GM23338 (cell line): ENCODE results near the gene PRCD. TPM values are rescaled to one million over a fixed set of nuclear protein-coding genes. Genes with fewer than 3 reads are reported as not detected.

Source experiments
- ATAC-seq: fragments of 200-7000 bp; cut with Tn5 transposase; 3 replicates; pipeline ENCODE4 v1.9.1; 2020
- DNase-seq: peaks from one replicate; pipeline ENCODE4 v3.0.0-alpha.2; 2015; ENCODE audit warnings: low spot score
- H2AFZ ChIP-seq: fragments of 200-600 bp; sonication (generic); 2 replicates; pipeline ENCODE4 v1.8.0; 2016; ENCODE audit warnings: antibody characterized with exemption, mild to moderate bottlenecking, moderate library complexity
- H3F3A ChIP-seq: fragments of 200-600 bp; sonication (generic); replicated peaks from 2 replicates; pipeline ENCODE4 v1.8.0; 2017; ENCODE audit warnings: antibody characterized with exemption, mixed run types, low read depth
- H3K27ac ChIP-seq: fragments of 200-600 bp; sonication (generic); 2 replicates; pipeline ENCODE4 v1.6.1; 2016; ENCODE audit warnings: low read depth
- H3K27me3 ChIP-seq: fragments of 200-600 bp; sonication (generic); 2 replicates; pipeline ENCODE4 v1.8.0; 2016; ENCODE audit warnings: mild to moderate bottlenecking, mixed run types, moderate library complexity; ENCODE audit not compliant: insufficient read depth
- H3K36me3 ChIP-seq: fragments of 200-600 bp; sonication (generic); 2 replicates; pipeline ENCODE4 v1.8.0; 2016; ENCODE audit warnings: mild to moderate bottlenecking; ENCODE audit not compliant: insufficient read depth
- H3K4me1 ChIP-seq: fragments of 200-600 bp; sonication (generic); 2 replicates; pipeline ENCODE4 v1.8.0; 2016; ENCODE audit warnings: mild to moderate bottlenecking, moderate library complexity; ENCODE audit not compliant: insufficient read depth
- H3K4me2 ChIP-seq: fragments of 200-600 bp; sonication (generic); 2 replicates; pipeline ENCODE4 v1.7.1; 2017; ENCODE audit warnings: mixed run types
- H3K4me3 ChIP-seq: fragments of 200-600 bp; sonication (generic); 2 replicates; pipeline ENCODE4 v1.6.1; 2016; ENCODE audit warnings: mixed run types
- H3K79me2 ChIP-seq: fragments of 200-600 bp; sonication (generic); replicated peaks from 2 replicates; pipeline ENCODE4 v1.8.0; 2017; ENCODE audit warnings: mild to moderate bottlenecking; ENCODE audit not compliant: insufficient read depth
- H3K9me2 ChIP-seq: fragments of 200-600 bp; sonication (generic); 2 replicates; pipeline ENCODE4 v1.8.0; 2017; ENCODE audit not compliant: insufficient read depth
- H4K20me1 ChIP-seq: fragments of 200-600 bp; sonication (generic); replicated peaks from 2 replicates; pipeline ENCODE4 v1.8.0; 2017; ENCODE audit warnings: mild to moderate bottlenecking; ENCODE audit not compliant: insufficient read depth
- H3K27ac Mint-ChIP-seq: 2 replicates; pipeline ENCODE4 v1.8.0; 2020; ENCODE audit warnings: inconsistent platforms, mild to moderate bottlenecking, moderate library complexity, mixed read lengths
- H3K27me3 Mint-ChIP-seq: 3 replicates; pipeline ENCODE4 v1.8.0; 2022; ENCODE audit warnings: low read depth, mild to moderate bottlenecking, moderate library complexity, mixed read lengths, inconsistent platforms; ENCODE audit not compliant: insufficient read depth, poor library complexity
- H3K36me3 Mint-ChIP-seq: 3 replicates; pipeline ENCODE4 v1.8.0; 2021; ENCODE audit warnings: low read depth, mild to moderate bottlenecking, inconsistent platforms, moderate library complexity, mixed read lengths
- H3K4me1 Mint-ChIP-seq: 3 replicates; pipeline ENCODE4 v1.8.0; 2020; ENCODE audit warnings: mild to moderate bottlenecking, inconsistent platforms, mixed read lengths
- H3K4me3 Mint-ChIP-seq: 3 replicates; pipeline ENCODE4 v1.8.0; 2021; ENCODE audit warnings: moderate library complexity, mild to moderate bottlenecking, inconsistent platforms, mixed read lengths
- H3K9me3 Mint-ChIP-seq: 3 replicates; pipeline ENCODE4 v1.8.0; 2020; ENCODE audit warnings: moderate library complexity, mild to moderate bottlenecking, inconsistent platforms, mixed read lengths
- CREB1 ChIP-seq: fragments of 250-450 bp; sonication (Bioruptor Pico); IDR thresholded peaks from 2 replicates; pipeline ENCODE4 v1.5.0; 2020; ENCODE audit warnings: low read depth, mild to moderate bottlenecking, moderate library complexity
- CTCF ChIP-seq, 2 experiments: fragments of 200-600 bp in 1 of 2; sonication (generic) in 1 of 2; conservative IDR thresholded peaks; 2 replicates each; pipeline versions ENCODE4 v1.5.1 to v1.6.1; 2016 to 2017; ENCODE audit warnings: antibody characterized with exemption in 2 of 2, low read depth in 2 of 2, mild to moderate bottlenecking in 2 of 2, moderate library complexity in 1 of 2
- ETS1 ChIP-seq: IDR thresholded peaks from 2 replicates; pipeline ENCODE4 v1.6.1; 2016; ENCODE audit warnings: antibody characterized with exemption
- EZH2 ChIP-seq: fragments of 200-600 bp; sonication (generic); IDR thresholded peaks from one replicate; pipeline ENCODE4 v1.8.0; 2017; ENCODE audit warnings: antibody characterized with exemption, mild to moderate bottlenecking, low read depth; ENCODE audit not compliant: unreplicated experiment
- EZH2phosphoT487 ChIP-seq: fragments of 200-600 bp; sonication (generic); IDR thresholded peaks from one replicate; pipeline ENCODE4 v1.8.1; 2018; ENCODE audit warnings: antibody characterized with exemption; ENCODE audit not compliant: unreplicated experiment
- REST ChIP-seq: IDR thresholded peaks from one replicate; pipeline ENCODE4 v1.6.1; 2018; ENCODE audit warnings: antibody characterized with exemption; ENCODE audit not compliant: unreplicated experiment
- STAT1 ChIP-seq: IDR thresholded peaks from one replicate; pipeline ENCODE4 v1.6.1; 2016; ENCODE audit warnings: antibody characterized with exemption; ENCODE audit not compliant: unreplicated experiment
- ZNF114 ChIP-seq: fragments of 250-450 bp; sonication (Bioruptor Pico); IDR thresholded peaks from 2 replicates; pipeline ENCODE4 v1.5.0; 2020; ENCODE audit warnings: mild to moderate bottlenecking, moderate library complexity
- ZNF331 ChIP-seq: fragments of 250-450 bp; sonication (Bioruptor Pico); IDR thresholded peaks from 2 replicates; pipeline ENCODE4 v1.5.0; 2020; ENCODE audit warnings: low read depth, mild to moderate bottlenecking, moderate library complexity
- polyA plus RNA-seq: library from polyadenylated mRNA; unstranded; fragments of >200 nt; fragmentation: Nextera tagmentation; extraction: Ambion mirVana; gene quantifications from 2 replicates; pipeline ENCODE4 v1.2.1, GENCODE V29; 2016
- total RNA-seq: library from RNA; depleted of rRNA; stranded (reverse); fragments of >200 nt; shearing (Covaris generic); gene quantifications from 2 replicates; pipeline ENCODE4 v1.2.3, GENCODE V29; 2014

PRCD gene
- total and polyA plus RNA-seq, 2 experiments from 2014 or later: 0.38 to 1.6 TPM

- ATAC-seq (no peak), DNase-seq (peak; percentile 1)
- peaks cover 20% of the 10 kb centered on the region for H3K4me1 Mint-ChIP-seq
- Histone ChIP-seq H3K27ac (no peak overlapping the region), H3F3A (no peaks in the 10 kb centered on the region; the same call in 1 of the 2 replicates), H3K27me3 (no peaks in the 10 kb centered on the region), H2AFZ (no peak overlapping the region), H3K4me1 (peaks cover 12% of the 10 kb centered on the region; the same call in 1 of the 2 replicates), H3K4me3 (no peak overlapping the region), H3K36me3 (no peaks in the 10 kb centered on the region), H3K9me2 (no peaks in the 10 kb centered on the region), H4K20me1 (no peaks in the 10 kb centered on the region), H3K79me2 (no peaks in the 10 kb centered on the region), H3K4me2 (no peak overlapping the region)
- H3K27me3 Mint-ChIP-seq: peaks cover 16% of the 10 kb centered on the region
- H3K9me3 Mint-ChIP-seq: no peaks in the 10 kb centered on the region
- H3K4me3 Mint-ChIP-seq: no peak overlapping the region
- TF ChIP-seq EZH2: no peak
- TF ChIP-seq STAT1: no peak
- TF ChIP-seq EZH2phosphoT487: no peak
- TF ChIP-seq ZNF114 (CRISPR knock-in tag): no peak
- no peak for TF ChIP-seq CREB1 (CRISPR knock-in tag)
- TF ChIP-seq REST: no peak
- no peak for TF ChIP-seq ETS1
- no peak for TF ChIP-seq CTCF (conservative IDR thresholded peaks at IDR 0.05; ENCODE audit: low read depth in 2 of 2)
- no peak for TF ChIP-seq ZNF331 (CRISPR knock-in tag)
- no peak overlapping the region for H3K27ac Mint-ChIP-seq
- no peaks in the 10 kb centered on the region for H3K36me3 Mint-ChIP-seq
Measured at GRCh38 chr17:76548378-76549214, 8.8 kb downstream of the PRCD start.
